ENCODE data around the gene SERINC3. TPM values are rescaled to one million over a fixed set of nuclear protein-coding genes. Genes with fewer than 3 reads are reported as not detected.

The SERINC3 gene
- polyA plus RNA-seq, 2 donors: 25.5 to 35.1 TPM

DNA sequence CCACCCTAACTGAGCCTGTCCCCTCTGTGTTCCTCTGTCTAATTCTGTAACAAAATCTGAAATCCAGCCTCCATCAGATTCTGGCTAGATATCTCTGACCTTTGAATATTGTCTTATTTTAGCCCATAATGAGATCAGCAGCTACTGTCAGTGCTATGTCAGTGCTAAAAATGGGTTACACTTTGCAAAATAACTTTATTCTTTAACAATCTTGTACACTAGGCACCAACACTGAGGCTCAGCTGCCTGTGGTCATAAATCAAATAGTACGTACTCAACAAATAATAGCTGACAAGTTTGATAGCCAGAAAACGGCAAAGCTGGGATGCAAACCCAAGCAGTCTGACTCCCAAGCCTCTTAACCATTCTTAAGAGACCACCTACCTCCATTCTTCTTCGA is 24.1 kb downstream of the SERINC3 start:
- peak overlapping the region; percentile 46 to 68 for H3K27ac ChIP-seq (ENCODE audit: low read depth in 2 of 2, low read length in 1 of 2)
- H3K27me3 ChIP-seq (ENCODE audit: control insufficient read depth in 1 of 2, insufficient read depth in 2 of 2, low read length in 2 of 2): no peaks in the 10 kb centered on the region
- no peaks in the 10 kb centered on the region for H3K9me3 ChIP-seq (ENCODE audit: control insufficient read depth in 2 of 2, insufficient read depth in 1 of 2, low read depth in 1 of 2, low read length in 1 of 2)
- peaks cover 0 to 2% of the 10 kb centered on the region in 2 donors for H3K4me1 ChIP-seq (ENCODE audit: control insufficient read depth in 2 of 2, insufficient read depth in 2 of 2, low read length in 1 of 2)
- WGBS, 2 donors: 63 to 71% methylated on average over 3 of the region's 3 CpGs
- no peak overlapping the region for H3K4me3 ChIP-seq (ENCODE audit: low read depth in 1 of 2, low read length in 2 of 2)
- H3K36me3 ChIP-seq (ENCODE audit: control insufficient read depth in 2 of 2, insufficient read depth in 2 of 2, low read length in 1 of 2): peaks cover 15 to 20% of the 10 kb centered on the region in 2 donors

- peaks cover 13 to 17% of the 10 kb centered on the region in 2 donors for H3K36me3 ChIP-seq (ENCODE audit: control insufficient read depth in 2 of 2, insufficient read depth in 2 of 2, low read length in 1 of 2)
- 45 to 56% methylated on average over 3 of the region's 3 CpGs for WGBS, 2 donors
Observed at GRCh38 chr20:44496976-44497375, 24.9 kb downstream of the SERINC3 start.

DNA sequence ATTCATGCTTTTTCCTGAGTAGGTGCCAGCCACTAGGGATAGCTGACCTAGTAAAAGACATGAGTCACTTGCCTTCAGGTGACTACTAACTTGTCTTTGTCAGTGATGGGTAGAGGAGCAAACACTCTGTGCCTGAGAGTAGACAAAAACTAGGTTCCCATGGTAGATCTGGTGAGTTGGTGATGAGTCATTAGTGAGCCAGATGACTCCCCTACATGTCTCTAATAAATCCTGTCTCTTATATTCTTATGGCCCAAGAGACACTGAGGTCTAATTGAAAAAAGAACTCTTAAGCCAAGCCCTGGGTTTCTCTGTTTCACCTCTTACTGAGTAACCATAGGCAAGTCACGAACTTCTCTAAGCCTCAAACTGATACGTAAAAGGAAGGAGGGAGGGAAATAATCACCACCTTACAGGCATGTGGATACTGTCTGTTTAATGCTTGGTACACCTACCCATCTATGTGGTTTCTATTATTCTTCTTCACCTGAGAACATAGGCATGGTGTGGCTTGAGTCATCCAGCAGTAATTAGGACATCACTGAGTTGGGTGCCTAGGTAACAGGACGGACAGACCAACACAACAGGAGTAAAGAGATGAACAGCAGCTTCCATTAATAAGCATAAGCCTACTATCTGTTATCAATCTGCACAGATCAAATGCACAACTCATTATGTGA is 25.9 kb downstream of the SERINC3 start:
- Histone ChIP-seq H3K36me3 (ENCODE audit: control insufficient read depth in 2 of 2, insufficient read depth in 2 of 2, low read length in 1 of 2) (peaks cover 7 to 13% of the 10 kb centered on the region in 2 donors), H3K4me1 (ENCODE audit: control insufficient read depth in 2 of 2, insufficient read depth in 2 of 2, low read length in 1 of 2) (peaks cover 0 to 5% of the 10 kb centered on the region in 2 donors), H3K27me3 (ENCODE audit: control insufficient read depth in 1 of 2, insufficient read depth in 2 of 2, low read length in 2 of 2) (no peaks in the 10 kb centered on the region), H3K4me3 (ENCODE audit: low read depth in 1 of 2, low read length in 2 of 2) (no peak overlapping the region), H3K27ac (ENCODE audit: low read depth in 2 of 2, low read length in 1 of 2) (peak overlapping the region; percentile 10 to 60), H3K9me3 (ENCODE audit: control insufficient read depth in 2 of 2, insufficient read depth in 1 of 2, low read depth in 1 of 2, low read length in 1 of 2) (no peaks in the 10 kb centered on the region)
- WGBS, 2 donors: 53 to 63% methylated on average over 3 of the region's 3 CpGs

More at GRCh38 chr20:44496976-44497375, 24.9 kb downstream of the SERINC3 start:
- Histone ChIP-seq H3K4me1 (ENCODE audit: control insufficient read depth in 2 of 2, insufficient read depth in 2 of 2, low read length in 1 of 2) (peaks cover 0 to 4% of the 10 kb centered on the region in 2 donors), H3K4me3 (ENCODE audit: low read depth in 1 of 2, low read length in 2 of 2) (no peak overlapping the region), H3K9me3 (ENCODE audit: control insufficient read depth in 2 of 2, insufficient read depth in 1 of 2, low read depth in 1 of 2, low read length in 1 of 2) (no peaks in the 10 kb centered on the region), H3K27ac (ENCODE audit: low read depth in 2 of 2, low read length in 1 of 2) (peak overlapping the region; percentile 28 to 40), H3K27me3 (ENCODE audit: control insufficient read depth in 1 of 2, insufficient read depth in 2 of 2, low read length in 2 of 2) (no peaks in the 10 kb centered on the region)

- Histone ChIP-seq H3K9me3 (ENCODE audit: control insufficient read depth in 2 of 2, insufficient read depth in 1 of 2, low read depth in 1 of 2, low read length in 1 of 2) (no peaks in the 10 kb centered on the region), H3K27ac (ENCODE audit: low read depth in 2 of 2, low read length in 1 of 2) (peak overlapping the region; percentile 52 to 83), H3K27me3 (ENCODE audit: control insufficient read depth in 1 of 2, insufficient read depth in 2 of 2, low read length in 2 of 2) (no peaks in the 10 kb centered on the region), H3K36me3 (ENCODE audit: control insufficient read depth in 2 of 2, insufficient read depth in 2 of 2, low read length in 1 of 2) (peaks cover 5 to 9% of the 10 kb centered on the region in 2 donors), H3K4me3 (ENCODE audit: low read depth in 1 of 2, low read length in 2 of 2) (no peak overlapping the region), H3K4me1 (ENCODE audit: control insufficient read depth in 2 of 2, insufficient read depth in 2 of 2, low read length in 1 of 2) (peaks cover 0 to 5% of the 10 kb centered on the region in 2 donors)
- WGBS, 2 donors: 88 to 92% methylated on average over 1 of the region's 1 CpG
Observed at GRCh38 chr20:44495257-44495656, 26.6 kb downstream of the SERINC3 start.

DNA sequence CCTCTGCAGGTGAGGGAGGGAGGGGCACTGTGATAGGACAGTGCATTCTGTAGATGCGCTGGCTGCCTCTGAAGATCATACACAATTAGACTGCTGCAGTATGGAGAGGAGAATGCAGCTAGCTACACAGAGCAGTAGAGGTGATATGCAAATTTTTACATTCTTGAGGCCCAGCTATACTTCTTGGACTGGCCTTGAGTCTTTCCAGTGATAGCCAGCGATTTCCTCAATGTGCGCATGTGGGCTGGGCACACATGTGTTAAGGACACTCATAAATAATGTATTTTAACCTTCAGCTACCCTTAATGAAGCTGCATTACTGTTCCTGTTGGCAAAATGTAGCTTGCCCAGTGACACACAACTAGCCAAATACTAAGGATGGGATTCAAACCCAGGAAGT is 27.2 kb downstream of the SERINC3 start:
- H3K36me3 ChIP-seq (ENCODE audit: control insufficient read depth in 2 of 2, insufficient read depth in 2 of 2, low read length in 1 of 2): peaks cover 5 to 7% of the 10 kb centered on the region in 2 donors
- WGBS, 2 donors: 81 to 96% methylated on average over 3 of the region's 3 CpGs
- H3K27ac ChIP-seq (ENCODE audit: low read depth in 2 of 2, low read length in 1 of 2): peak overlapping the region in 1 of 2 donors; percentile 42

DNA sequence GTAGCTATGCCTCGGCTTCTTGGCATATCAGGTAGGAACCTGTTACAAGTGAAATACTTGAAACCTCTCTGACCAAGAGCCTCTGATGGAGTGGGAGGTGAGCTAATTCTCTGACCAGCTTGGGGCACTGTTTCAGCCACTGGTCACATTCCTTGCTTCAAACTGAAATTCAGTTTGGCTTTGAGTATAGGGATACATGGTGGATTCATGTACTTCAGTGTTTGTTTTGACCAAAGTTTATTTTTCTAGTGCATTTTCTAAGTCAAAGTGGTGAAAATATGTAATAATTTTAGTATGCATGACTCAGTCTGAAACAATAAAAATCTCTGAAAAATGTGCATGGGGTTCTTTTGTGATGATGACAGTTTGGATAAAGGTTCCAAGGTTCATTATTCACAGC is 27.6 kb downstream of the SERINC3 start:
- peak overlapping the region in 1 of 2 donors; percentile 42 for H3K27ac ChIP-seq (ENCODE audit: low read depth in 2 of 2, low read length in 1 of 2)
- 80 to 86% methylated on average over 1 of the region's 1 CpG for WGBS, 2 donors
- H3K36me3 ChIP-seq (ENCODE audit: control insufficient read depth in 2 of 2, insufficient read depth in 2 of 2, low read length in 1 of 2): peaks cover 6 to 10% of the 10 kb centered on the region in 2 donors
- H3K9me3 ChIP-seq (ENCODE audit: control insufficient read depth in 2 of 2, insufficient read depth in 1 of 2, low read depth in 1 of 2, low read length in 1 of 2): no peaks in the 10 kb centered on the region
- no peak overlapping the region for H3K4me3 ChIP-seq (ENCODE audit: low read depth in 1 of 2, low read length in 2 of 2)
- H3K27me3 ChIP-seq (ENCODE audit: control insufficient read depth in 1 of 2, insufficient read depth in 2 of 2, low read length in 2 of 2): no peaks in the 10 kb centered on the region
- H3K4me1 ChIP-seq (ENCODE audit: control insufficient read depth in 2 of 2, insufficient read depth in 2 of 2, low read length in 1 of 2): peaks cover 0 to 5% of the 10 kb centered on the region in 2 donors

More for the DNA sequence above, 27.2 kb downstream of the SERINC3 start:
- Histone ChIP-seq H3K27me3 (ENCODE audit: control insufficient read depth in 1 of 2, insufficient read depth in 2 of 2, low read length in 2 of 2) (no peaks in the 10 kb centered on the region), H3K4me3 (ENCODE audit: low read depth in 1 of 2, low read length in 2 of 2) (no peak overlapping the region), H3K9me3 (ENCODE audit: control insufficient read depth in 2 of 2, insufficient read depth in 1 of 2, low read depth in 1 of 2, low read length in 1 of 2) (no peaks in the 10 kb centered on the region), H3K4me1 (ENCODE audit: control insufficient read depth in 2 of 2, insufficient read depth in 2 of 2, low read length in 1 of 2) (peaks cover 0 to 5% of the 10 kb centered on the region in 2 donors)

- Histone ChIP-seq H3K4me3 (ENCODE audit: low read depth in 1 of 2, low read length in 2 of 2) (no peak overlapping the region), H3K27me3 (ENCODE audit: control insufficient read depth in 1 of 2, insufficient read depth in 2 of 2, low read length in 2 of 2) (no peaks in the 10 kb centered on the region), H3K36me3 (ENCODE audit: control insufficient read depth in 2 of 2, insufficient read depth in 2 of 2, low read length in 1 of 2) (peaks cover 6 to 18% of the 10 kb centered on the region in 2 donors), H3K27ac (ENCODE audit: low read depth in 2 of 2, low read length in 1 of 2) (peak overlapping the region; percentile 29 to 61), H3K4me1 (ENCODE audit: control insufficient read depth in 2 of 2, insufficient read depth in 2 of 2, low read length in 1 of 2) (peaks cover 0 to 7% of the 10 kb centered on the region in 2 donors), H3K9me3 (ENCODE audit: control insufficient read depth in 2 of 2, insufficient read depth in 1 of 2, low read depth in 1 of 2, low read length in 1 of 2) (no peaks in the 10 kb centered on the region)
- WGBS, 2 donors: 64 to 66% methylated on average over 5 of the region's 5 CpGs
Observed at GRCh38 chr20:44491635-44492395, 30.1 kb downstream of the SERINC3 start.

DNA sequence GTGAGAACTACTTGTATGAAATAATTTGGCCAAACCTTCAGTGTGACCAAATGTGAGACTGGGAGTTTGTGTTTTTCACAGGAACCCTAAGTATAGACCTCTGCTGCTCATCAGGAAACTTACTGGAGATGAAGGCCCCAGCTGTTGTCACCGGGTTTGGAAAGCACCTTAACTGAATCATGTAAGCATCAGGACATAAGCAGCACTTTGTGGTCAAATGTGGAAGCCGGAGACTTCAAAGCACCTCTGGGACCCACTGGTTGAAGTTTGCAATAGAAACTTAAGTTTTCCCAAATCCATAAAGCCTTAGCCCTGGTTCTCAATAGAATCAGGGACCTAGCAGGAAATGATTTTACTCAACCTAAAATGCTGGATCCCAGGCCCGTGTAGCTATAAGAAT is 31.9 kb downstream of the SERINC3 start:
- H3K4me3 ChIP-seq (ENCODE audit: low read depth in 1 of 2, low read length in 2 of 2): no peak overlapping the region
- H3K4me1 ChIP-seq (ENCODE audit: control insufficient read depth in 2 of 2, insufficient read depth in 2 of 2, low read length in 1 of 2): peaks cover 0 to 7% of the 10 kb centered on the region in 2 donors
- H3K27ac ChIP-seq (ENCODE audit: low read depth in 2 of 2, low read length in 1 of 2): no peak overlapping the region
- 75 to 77% methylated on average over 3 of the region's 3 CpGs for WGBS, 2 donors
- H3K9me3 ChIP-seq (ENCODE audit: control insufficient read depth in 2 of 2, insufficient read depth in 1 of 2, low read depth in 1 of 2, low read length in 1 of 2): no peaks in the 10 kb centered on the region
- peaks cover 6 to 17% of the 10 kb centered on the region in 2 donors for H3K36me3 ChIP-seq (ENCODE audit: control insufficient read depth in 2 of 2, insufficient read depth in 2 of 2, low read length in 1 of 2)
- H3K27me3 ChIP-seq (ENCODE audit: control insufficient read depth in 1 of 2, insufficient read depth in 2 of 2, low read length in 2 of 2): no peaks in the 10 kb centered on the region

- Histone ChIP-seq H3K36me3 (ENCODE audit: control insufficient read depth in 2 of 2, insufficient read depth in 2 of 2, low read length in 1 of 2) (peaks cover 9 to 12% of the 10 kb centered on the region in 2 donors), H3K4me3 (ENCODE audit: low read depth in 1 of 2, low read length in 2 of 2) (no peak overlapping the region), H3K9me3 (ENCODE audit: control insufficient read depth in 2 of 2, insufficient read depth in 1 of 2, low read depth in 1 of 2, low read length in 1 of 2) (no peaks in the 10 kb centered on the region), H3K27ac (ENCODE audit: low read depth in 2 of 2, low read length in 1 of 2) (no peak overlapping the region), H3K27me3 (ENCODE audit: control insufficient read depth in 1 of 2, insufficient read depth in 2 of 2, low read length in 2 of 2) (no peaks in the 10 kb centered on the region), H3K4me1 (ENCODE audit: control insufficient read depth in 2 of 2, insufficient read depth in 2 of 2, low read length in 1 of 2) (peaks cover 0 to 5% of the 10 kb centered on the region in 2 donors)
- 73 to 83% methylated on average over 9 of the region's 9 CpGs for WGBS, 2 donors
Observed at GRCh38 chr20:44489223-44489622, 32.6 kb downstream of the SERINC3 start.
